AG10803 (cell line): ENCODE results near the gene SLC25A6.
"Not testable (repeated sequence)": the region's sequence is repeated elsewhere in the genome, so short reads cannot be mapped to it uniquely, and the experiment has no call there.

Experiments used
- DNase-seq: peaks from one replicate; pipeline ENCODE4 v3.0.0; 2010; ENCODE audit warnings: low read depth
- H3K4me3 ChIP-seq: 2 replicates; pipeline ENCODE4 v1.5.1; 2011; ENCODE audit warnings: mild to moderate bottlenecking, low read length, control low read depth
- CTCF ChIP-seq: conservative IDR thresholded peaks from 2 replicates; pipeline ENCODE4 v1.5.1; 2011; ENCODE audit warnings: mild to moderate bottlenecking, low read length, control low read depth, inconsistent platforms

SLC25A6 gene

GRCh38 chrX:1411326-1411725 is 19.4 kb upstream of the SLC25A6 start:
- DNase-seq, result no peak
- no peak for TF ChIP-seq CTCF
- no peak overlapping the region for H3K4me3 ChIP-seq

DNA sequence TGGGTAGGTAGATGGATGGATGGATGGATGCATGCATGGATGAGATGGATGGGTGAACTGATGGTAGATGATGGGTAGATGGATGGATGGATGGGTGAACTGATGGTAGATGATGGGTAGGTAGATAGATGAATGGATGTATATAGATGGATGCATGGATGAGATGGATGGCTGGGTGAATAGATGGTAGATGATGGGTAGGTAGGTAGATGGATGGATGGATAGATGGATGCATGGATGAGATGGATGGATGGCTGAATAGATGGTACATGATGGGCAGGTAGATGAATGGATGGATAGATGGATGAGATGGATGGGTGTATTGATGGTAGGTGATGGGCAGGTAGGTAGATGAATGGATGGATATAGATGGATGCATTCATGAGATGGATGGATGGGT is 15.1 kb upstream of the SLC25A6 start:
- no peak overlapping the region for H3K4me3 ChIP-seq
- no peak for DNase-seq
- no peak for TF ChIP-seq CTCF

- DNase-seq, H3K4me3 ChIP-seq: not testable (repeated sequence)
These were observed 13.9 kb upstream of the SLC25A6 start for GRCh38 chrX:1405769-1406168.

- not testable (repeated sequence) for DNase-seq
These were observed 12.0 kb upstream of the SLC25A6 start for GRCh38 chrX:1403867-1404266.

GRCh38 chrX:1403228-1403627 is 11.3 kb upstream of the SLC25A6 start:
- no peak for TF ChIP-seq CTCF
- H3K4me3 ChIP-seq, result no peak overlapping the region
- DNase-seq, result no peak

More at GRCh38 chrX:1403867-1404266, 12.0 kb upstream of the SLC25A6 start:
- H3K4me3 ChIP-seq, result not testable (repeated sequence)

GRCh38 chrX:1401611-1402430 is 9.9 kb upstream of the SLC25A6 start:
- TF ChIP-seq CTCF, result no peak
- no peak overlapping the region for H3K4me3 ChIP-seq
- no peak for DNase-seq

DNA sequence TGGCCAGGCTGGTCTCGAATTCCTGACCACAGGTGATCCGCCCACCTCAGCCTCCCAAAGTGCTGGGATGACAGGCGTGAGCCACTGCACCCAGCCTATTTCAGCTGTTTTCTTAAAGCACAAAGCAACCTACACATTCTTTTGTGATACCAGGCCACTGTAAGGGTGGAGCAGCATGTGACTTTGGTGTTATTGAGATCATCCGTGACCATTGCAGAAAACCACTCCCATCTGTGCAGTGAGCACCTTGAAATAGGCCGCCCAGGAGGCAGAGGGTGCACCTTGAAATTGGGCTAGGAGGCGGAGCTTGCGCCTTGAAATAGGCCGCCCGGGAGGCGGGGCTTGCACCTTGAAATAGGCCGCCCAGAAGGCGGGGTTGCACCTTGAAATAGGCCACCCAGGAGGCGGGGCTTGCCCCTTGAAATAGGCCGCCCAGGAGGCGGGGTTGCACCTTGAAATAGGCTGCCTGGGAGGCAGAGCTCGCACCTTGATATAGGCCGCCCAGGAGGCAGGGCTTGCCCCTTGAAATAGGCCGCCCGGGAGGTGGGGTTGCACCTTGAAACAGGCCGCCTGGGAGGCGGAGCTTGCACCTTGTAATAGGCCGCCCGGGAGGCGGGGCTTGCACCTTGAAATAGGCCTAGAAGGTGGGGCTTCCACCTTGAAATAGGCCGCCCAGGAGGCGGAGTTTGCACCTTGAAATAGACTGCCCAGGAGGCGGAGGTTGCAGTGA is 9.0 kb upstream of the SLC25A6 start:
- no peak for DNase-seq
- no peak for TF ChIP-seq CTCF
- H3K4me3 ChIP-seq, result no peak overlapping the region

- no peak for TF ChIP-seq CTCF
- DNase-seq, result no peak
- no peak overlapping the region for H3K4me3 ChIP-seq
These were observed 8.1 kb upstream of the SLC25A6 start for GRCh38 chrX:1400049-1400448.
